ENCODE measurements around the gene LMBRD1.
"Not testable (repeated sequence)": the region's sequence is repeated elsewhere in the genome, so short reads cannot be mapped to it uniquely, and the experiment has no call there.

The LMBRD1 gene

DNA sequence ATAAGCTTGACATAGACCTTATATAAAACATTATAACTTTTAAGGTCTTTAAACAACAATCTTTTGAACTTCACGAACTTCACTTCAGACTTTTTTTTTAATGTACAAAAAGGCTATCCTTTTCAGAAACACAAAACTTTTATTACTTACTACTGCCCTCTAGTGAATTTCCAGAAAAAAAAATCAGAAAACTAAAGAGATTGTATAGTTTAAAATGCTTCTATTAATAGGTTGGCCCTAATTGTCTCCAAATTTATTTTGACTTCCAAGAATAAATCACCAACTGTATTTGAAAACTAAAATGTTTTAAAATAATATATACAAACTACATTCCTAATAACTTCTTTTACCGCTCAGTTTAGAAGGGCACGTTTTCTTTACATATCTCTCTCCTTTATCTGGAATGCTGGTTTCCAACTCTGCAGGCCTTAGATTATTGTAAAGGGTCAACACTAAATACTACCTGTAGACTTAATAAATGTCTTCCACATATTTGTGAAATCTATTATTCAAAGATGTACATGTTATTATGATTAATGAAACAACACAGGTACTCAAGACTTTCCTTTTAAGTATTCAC lies 66.8 kb downstream of the LMBRD1 start:
- DNase-seq, result peak; percentile 2

- no peak for DNase-seq
Observed at GRCh38 chr6:69722683-69723082, 74.1 kb downstream of the LMBRD1 start.

GRCh38 chr6:69719602-69720193 lies 77.1 kb downstream of the LMBRD1 start:
- DNase-seq, result peak; percentile 31

GRCh38 chr6:69706724-69707123 lies 90.1 kb downstream of the LMBRD1 start:
- DNase-seq, result no peak

DNA sequence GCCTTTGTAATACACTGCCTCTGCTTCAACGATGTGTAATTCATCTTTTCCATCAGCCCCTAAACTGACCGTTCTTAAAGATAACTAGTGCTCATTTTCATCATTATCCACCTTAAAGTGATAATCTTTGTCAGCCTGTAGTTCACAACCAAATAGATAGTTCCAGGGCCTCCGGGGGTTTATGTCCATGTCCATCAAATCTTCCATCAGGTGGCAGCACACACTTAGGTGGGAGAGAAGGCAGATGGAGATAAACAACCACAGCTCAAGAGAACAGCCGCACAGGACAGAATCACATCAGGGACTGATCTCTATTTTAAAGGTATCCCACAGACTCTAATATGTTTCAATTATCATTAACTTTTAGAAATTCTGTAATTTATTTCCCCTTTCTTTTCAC lies 90.9 kb downstream of the LMBRD1 start:
- no peak for DNase-seq

GRCh38 chr6:69704916-69705315 lies 91.9 kb downstream of the LMBRD1 start:
- peak; percentile 50 for DNase-seq

- no peak for DNase-seq
Observed at GRCh38 chr6:69699655-69700054, 97.2 kb downstream of the LMBRD1 start.

DNA sequence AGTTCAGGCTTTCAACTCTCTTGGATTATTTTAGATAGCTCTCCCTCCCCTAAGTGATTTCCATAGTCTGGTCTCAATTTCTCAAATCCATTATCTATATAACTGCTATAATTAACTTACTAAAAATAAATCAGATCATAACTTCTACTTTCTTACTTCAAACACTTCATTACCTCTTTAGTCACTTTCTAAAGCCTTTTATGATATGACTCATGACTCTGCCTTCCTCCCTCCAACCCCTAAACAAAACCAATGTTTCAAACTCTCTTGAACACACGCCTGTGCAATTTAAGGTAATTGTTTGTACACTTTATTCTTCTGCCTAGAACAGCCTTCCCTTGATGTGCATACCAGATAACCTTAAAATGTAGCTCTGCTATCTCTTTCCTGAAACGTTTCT lies 100.5 kb downstream of the LMBRD1 start:
- DNase-seq, result peak; percentile 12

DNA sequence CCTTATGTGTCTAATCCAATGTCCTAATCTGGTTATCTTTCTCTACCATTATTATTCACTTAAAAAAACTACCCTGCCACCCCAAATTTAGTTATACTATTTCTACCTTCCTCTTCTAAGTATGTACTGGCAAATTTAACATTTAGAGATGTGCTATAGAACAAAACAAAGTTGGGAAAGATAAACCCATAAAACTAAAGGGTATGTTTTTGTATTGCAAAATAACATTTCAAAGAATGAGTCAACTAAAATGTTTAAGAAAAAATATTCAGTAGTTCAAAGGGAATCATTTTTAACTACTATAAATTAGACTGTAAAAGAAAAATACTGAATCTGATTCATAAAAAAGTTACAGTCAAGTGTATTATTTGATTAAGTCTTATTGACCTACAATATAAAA lies 103.0 kb downstream of the LMBRD1 start:
- DNase-seq, result peak; percentile 28

DNA sequence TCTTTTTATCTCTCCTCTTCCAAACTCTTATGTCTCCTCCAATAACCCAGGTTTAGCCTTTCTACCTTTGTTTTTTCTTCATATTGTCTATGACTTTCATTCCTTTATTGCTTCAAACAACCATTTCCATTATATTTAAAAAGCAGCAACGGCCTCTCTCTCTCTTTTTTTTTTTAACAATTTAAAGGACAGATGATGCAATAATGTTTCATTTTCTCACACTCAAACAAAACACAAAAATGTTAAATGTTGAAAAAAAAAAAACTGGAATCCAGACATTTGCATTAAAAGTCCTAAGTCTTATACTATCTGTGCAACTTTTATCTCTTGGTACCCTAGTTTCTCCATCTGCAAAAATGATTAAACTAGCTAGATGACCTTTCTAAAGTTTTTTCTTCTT lies 105.8 kb downstream of the LMBRD1 start:
- no peak for DNase-seq

- no peak for DNase-seq
Observed at GRCh38 chr6:69680302-69680701, 116.5 kb downstream of the LMBRD1 start.

DNA sequence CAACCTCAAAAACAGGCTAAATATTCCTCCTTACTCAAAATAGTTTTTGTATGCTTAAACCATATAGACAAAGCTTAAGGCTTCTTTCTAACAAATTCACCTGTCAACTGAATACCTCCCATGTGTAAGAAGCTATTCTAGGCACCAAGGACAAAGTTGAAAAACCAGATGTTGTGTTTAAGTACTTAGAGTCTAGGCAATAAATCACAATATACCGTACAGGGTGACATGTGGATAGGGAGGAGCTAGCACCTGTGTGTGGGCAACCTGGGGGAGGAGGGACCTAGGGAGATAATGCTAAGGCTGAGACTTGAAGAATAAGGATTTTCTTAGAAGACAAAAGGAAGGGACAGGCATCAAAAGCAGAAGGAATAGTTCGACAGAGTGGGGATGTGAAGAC lies 123.5 kb downstream of the LMBRD1 start:
- no peak for DNase-seq

- no peak for DNase-seq
Observed at GRCh38 chr6:69668916-69669315, 127.9 kb downstream of the LMBRD1 start.

GRCh38 chr6:69666779-69667178 lies 130.0 kb downstream of the LMBRD1 start:
- DNase-seq, result not testable (repeated sequence)

DNA sequence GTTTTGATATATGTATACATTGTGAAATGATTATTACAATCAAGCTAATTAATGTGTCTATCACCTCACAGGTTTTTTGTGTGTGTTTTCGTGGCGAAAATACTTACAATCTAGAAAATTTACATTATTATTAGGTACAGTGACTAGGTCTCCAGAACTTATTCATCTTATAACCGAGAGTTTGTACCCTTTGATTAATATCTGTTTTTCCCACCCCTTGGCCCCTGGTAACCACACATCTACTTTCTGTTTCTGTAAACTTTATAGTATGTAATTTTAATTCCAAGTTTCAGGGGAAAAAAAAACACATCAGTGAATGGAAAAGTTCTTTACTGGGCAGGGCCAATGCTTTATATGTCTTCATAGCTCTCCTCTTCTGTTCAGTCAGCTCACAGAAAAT lies 131.4 kb downstream of the LMBRD1 start:
- no peak for DNase-seq

- DNase-seq, result no peak
Observed at GRCh38 chr6:69664551-69664950, 132.3 kb downstream of the LMBRD1 start.

DNA sequence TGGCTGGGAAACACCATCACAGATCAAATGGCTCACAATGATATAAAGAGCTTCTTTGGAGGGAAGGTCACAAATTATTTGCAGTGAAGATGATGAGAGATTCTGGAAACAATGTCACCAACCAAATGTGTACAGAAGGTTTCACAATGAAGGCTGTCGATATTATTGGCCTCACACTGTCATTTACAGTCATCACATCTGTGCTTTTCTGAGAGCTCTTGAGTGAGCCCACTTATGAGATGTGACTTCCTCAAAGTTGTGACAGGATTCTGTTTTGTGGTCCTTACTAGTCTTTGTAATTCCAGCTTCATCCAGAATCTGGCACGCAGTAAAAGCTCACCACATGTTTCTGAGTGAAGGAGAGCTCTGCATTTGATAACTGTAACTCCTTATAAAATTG lies 133.6 kb downstream of the LMBRD1 start:
- no peak for DNase-seq

- DNase-seq, result no peak
Observed at GRCh38 chr6:69650703-69651102, 146.1 kb downstream of the LMBRD1 start.

GRCh38 chr6:69647726-69648125 lies 149.1 kb downstream of the LMBRD1 start:
- DNase-seq, result peak; percentile 36

GRCh38 chr6:69643688-69644087 lies 153.1 kb downstream of the LMBRD1 start:
- DNase-seq, result no peak

GRCh38 chr6:69632932-69633331 lies 163.9 kb downstream of the LMBRD1 start:
- no peak for DNase-seq

DNA sequence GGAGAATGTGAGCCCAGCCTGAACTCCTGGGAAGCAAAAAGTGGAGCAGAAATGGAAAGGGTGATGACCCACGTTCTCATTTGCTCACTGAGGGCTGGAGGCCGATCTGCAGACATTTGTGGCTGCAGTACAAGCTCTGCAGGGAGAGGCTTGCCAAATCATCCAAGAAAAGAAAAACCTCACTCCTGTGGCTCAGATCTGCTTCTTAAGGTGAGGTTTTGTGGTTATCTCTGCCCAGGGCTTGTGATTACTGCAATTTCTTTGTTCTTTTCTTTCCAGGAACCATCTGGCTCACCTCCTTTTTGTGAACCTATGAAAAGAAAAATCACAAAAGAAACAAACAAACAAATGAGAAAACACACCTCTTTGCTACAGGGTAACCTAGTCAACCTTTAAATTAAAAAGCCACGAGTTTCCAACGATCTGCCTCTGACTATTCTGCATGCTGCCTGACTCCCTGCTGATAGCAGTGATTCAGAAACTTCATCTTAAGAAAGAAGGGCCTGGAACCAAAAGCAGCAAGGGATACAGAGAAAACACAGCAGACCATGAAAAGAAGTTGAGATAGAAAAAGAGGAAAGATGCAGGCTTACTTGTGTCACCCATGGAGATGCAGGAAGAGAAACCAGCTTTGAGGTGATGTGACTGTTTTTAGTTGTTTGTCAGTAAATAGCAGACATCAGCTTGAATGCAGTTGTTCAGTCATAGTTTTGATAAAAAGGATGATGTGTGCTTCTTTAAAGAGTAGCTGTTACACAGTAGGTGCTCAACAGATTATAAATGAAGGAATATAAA lies 165.1 kb downstream of the LMBRD1 start:
- DNase-seq, result no peak

GRCh38 chr6:69630767-69631166 lies 166.0 kb downstream of the LMBRD1 start:
- no peak for DNase-seq

- DNase-seq, result no peak
Observed at GRCh38 chr6:69627625-69628024, 169.2 kb downstream of the LMBRD1 start.

Measured in fibroblast of skin of right biceps (primary cell).